Measurements from ENCODE around the gene MLLT10.
"Not testable (repeated sequence)": the region's sequence is repeated elsewhere in the genome, so short reads cannot be mapped to it uniquely, and the experiment has no call there.

Gene MLLT10

GRCh38 chr10:21707498-21707897, 173.5 kb downstream of the MLLT10 start:
- DNase-seq = no peak

- DNase-seq = no peak
Observed at GRCh38 chr10:21712975-21713374, 178.9 kb downstream of the MLLT10 start.

DNA sequence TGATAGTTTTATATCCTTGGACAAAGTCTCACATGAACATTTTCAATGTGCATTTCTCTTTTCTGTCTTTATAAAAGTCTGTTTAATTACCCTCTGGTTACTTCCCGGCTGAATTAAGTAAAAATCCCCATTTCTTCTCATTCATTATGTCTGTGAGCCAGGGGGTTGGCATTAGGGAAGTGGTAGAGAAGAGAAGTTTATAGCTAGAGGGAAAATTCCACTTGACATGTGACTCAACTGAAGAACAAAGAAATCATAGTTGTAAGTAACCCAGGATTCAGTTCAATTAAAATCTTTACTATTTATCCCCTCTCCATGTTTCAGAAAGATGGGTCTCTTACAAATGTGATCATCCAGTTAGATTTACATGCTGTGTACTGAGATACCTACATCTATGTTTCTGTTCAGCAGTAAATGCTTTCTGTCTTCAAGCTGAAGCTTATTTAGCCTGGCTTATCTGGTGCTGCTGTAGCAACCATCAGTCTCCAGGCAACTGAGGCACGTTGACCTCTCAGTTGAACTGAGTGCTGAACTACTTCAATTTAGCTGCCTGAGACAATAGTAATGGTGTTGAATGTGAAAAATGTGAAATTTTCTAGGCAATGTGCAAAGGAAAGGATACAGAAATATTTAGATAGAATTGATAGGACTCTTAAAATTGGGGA, 181.6 kb downstream of the MLLT10 start:
- no peak for DNase-seq

DNA sequence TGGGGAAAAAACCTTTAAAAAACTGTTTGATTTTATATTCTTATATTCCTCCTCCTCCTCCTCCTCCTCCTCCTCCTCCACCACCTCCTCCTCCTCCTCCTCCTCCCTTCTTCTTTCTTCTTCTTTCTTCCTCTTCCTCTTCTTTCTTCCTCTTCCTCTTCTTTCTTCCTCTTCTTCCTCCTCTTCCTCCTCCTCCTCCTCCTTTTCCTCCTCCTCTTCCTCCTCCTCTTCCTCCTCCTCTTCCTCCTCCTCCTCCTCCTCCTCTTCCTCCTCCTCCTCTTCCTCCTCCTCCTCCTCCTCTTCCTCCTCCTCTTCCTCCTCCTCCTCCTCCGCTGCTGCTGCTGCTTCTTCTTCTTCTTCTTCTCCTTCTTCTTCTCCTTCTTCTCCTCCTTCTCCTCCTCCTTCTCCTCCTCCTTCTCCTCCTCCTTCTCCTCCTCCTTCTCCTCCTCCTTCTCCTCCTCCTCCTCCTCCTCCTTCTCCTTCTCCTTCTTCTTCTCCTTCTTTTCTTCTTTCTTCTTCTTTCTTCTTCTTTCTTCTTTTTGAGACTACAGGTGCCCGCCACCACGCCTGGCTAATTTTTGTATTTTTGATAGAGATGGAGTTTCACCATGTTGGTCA, 183.5 kb downstream of the MLLT10 start:
- DNase-seq = not testable (repeated sequence)

DNA sequence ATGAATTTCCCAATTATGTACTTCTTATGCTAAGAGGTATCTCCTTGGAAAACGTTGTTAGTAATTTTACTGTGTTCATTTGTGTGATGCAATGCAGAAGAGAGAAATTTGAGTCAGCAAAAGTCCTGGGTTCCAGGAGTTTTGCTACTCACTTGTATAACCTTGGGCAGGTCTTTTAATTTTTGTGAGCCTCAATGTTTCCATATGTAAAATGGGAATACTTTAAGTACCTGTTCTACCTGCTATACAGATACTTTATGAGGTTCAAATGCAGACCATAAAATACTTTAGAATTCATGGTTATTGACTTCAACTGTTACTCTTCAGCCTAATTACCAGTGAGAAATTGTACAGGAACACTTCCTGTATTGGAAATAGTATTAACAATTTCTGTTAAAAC, 185.5 kb downstream of the MLLT10 start:
- no peak for DNase-seq

DNA sequence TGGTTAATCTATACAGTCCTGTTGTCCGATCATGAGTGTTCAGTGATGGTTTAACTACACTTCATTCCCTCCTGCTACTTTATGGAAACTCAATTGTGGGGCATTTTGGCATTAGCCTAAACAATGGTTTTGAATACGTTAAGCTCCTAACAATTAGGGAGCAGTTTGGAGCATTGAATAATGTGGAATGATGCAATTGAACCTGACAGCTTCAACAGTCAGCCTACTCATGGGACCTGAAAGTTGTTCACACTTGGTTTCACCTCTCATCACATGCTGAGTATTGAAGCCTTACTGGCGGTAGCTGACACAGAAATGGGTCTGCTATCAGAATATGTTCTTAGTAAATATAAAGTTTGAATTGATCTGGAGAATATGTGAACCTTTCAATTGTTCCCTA, 186.1 kb downstream of the MLLT10 start:
- DNase-seq = no peak

GRCh38 chr10:21721000-21721665, 187.1 kb downstream of the MLLT10 start:
- DNase-seq = no peak

DNA sequence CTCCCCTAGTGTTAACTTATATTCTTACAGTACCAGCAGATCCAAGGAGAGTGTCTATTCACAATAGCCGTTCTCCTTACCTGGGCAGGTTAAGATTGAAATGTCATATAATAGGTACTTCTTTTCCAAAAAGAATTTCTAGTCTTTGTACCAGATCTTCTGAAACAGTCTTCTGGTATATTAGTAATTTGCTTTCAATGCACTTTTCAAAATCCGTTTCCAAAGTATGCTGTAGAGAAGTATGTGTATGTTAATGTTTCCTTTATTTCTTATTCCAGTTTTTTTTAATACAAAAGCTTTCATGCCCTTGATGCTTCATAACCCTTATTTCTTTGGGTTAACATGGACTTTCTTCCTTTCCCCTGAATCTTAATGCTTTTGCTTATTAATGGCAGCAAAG, 188.2 kb downstream of the MLLT10 start:
- DNase-seq = no peak

DNA sequence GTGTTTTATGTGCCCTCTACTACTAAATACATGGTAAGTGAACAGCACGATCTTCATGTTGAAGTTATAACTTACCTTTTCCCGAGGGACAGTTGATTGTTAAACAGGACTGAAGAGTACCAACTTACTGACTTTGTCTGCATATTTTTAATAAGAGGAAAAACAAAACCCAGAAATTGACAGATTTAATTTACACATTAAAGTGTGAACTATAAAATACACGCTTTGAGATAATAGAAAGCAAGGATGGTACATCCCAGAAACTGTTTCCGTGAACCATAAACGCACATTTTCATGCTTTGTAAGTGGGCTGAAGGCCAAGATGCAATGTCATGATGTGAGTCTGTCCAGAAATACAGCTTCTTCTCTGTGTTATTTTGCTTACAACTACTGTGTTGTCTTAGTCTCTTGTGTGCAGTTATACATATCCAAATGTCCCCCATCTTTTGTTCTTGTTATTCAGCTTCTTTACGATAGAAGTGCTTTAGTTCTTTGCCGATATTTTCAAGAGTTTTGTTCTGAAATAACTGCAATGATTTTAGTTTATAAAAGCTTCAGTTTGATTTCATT, 190.1 kb downstream of the MLLT10 start:
- no peak for DNase-seq

- DNase-seq = peak; percentile 42
Observed at GRCh38 chr10:21724687-21725367, 190.8 kb downstream of the MLLT10 start.

- no peak for DNase-seq
Observed at GRCh38 chr10:21726601-21727225, 192.7 kb downstream of the MLLT10 start.

DNA sequence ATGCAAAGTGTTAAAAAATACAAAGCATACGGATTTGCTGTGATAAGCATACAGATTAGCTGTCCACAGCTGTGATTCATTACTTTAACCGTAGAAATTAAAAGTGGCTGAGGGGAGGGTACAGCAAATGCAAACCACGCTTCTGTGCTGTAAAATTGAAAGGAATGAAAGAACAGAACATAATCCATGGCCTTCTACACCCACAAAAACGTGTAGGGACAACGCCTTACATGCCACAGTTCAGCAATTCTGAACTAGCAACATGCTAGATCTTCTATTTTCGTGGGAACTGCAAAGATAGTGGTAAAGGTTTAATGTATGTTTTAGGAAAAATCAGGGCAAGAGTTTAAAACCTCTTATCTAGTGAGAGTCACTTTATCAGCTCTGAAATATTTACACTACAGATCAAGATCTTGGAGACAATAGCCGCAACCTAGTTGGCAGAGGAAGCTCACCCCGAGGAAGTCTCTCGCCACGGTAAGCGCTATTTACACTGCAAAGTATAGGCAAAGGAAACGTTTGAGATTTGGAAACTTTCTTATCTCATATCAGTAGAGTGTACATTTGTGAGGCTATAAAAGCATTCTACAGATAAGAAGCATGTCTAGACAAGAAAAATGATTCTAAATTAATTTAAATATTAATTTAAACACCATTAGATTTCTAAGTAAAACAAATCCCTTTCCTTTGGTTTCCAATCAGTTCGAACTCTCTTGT, 193.6 kb downstream of the MLLT10 start:
- DNase-seq = no peak

- no peak for DNase-seq
Observed at GRCh38 chr10:21728618-21729017, 194.6 kb downstream of the MLLT10 start.

- DNase-seq = peak; percentile 45
Observed at GRCh38 chr10:21732067-21732772, 198.2 kb downstream of the MLLT10 start.

- DNase-seq = no peak
Observed at GRCh38 chr10:21733710-21734109, 199.7 kb downstream of the MLLT10 start.

DNA sequence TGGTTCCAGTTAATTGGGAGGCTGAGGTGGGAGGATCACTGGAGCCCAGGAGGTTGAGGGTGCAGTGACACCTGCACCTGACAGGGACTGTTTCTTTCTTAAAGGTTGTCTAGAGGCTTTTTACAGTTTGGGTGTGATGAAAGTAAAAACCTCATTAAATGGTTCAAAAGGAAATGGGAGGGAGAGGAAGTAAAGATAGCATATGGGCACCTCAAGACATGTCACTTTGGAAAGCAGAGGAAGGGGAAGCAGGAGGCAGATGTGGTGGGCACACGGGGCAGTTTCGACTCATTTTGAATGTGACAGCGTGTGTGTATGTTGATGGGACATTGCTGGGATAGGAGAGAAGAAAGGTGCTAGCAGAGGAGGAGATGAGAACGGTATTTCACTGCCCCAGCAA, 203.1 kb downstream of the MLLT10 start:
- no peak for DNase-seq

- peak; percentile 67 for DNase-seq
Observed at GRCh38 chr10:21740989-21741388, 207.0 kb downstream of the MLLT10 start.

- no peak for DNase-seq
Observed at GRCh38 chr10:21742740-21743412, 208.8 kb downstream of the MLLT10 start.

GRCh38 chr10:21744223-21744622, 210.2 kb downstream of the MLLT10 start:
- no peak for DNase-seq

GRCh38 chr10:21746118-21746517, 212.1 kb downstream of the MLLT10 start:
- DNase-seq = no peak

- no peak for DNase-seq
Observed at GRCh38 chr10:21747809-21748208, 213.8 kb downstream of the MLLT10 start.
